ENCODE measurements around the gene PLA2G4D. TPM values are rescaled to one million over a fixed set of nuclear protein-coding genes. Genes with fewer than 3 reads are reported as not detected.

The PLA2G4D gene
- polyA plus RNA-seq (2013, experiment 1 of 2), result 0.11 TPM
- polyA plus RNA-seq (2013, experiment 2 of 2), result not detected

GRCh38 chr15:42094512-42094963 lies at the start of gene PLA2G4D:
Gene PLA2G4D (minus strand): TSS chr15:42094562. CDS start chr15:42094459, 103 bp downstream.
- Histone ChIP-seq H3K4me3 (ENCODE audit: extremely low read depth, insufficient read depth, low read length, poor library complexity, severe bottlenecking) (no peak within 1 kb of the TSS), H3K4me1 (ENCODE audit: control insufficient read depth, insufficient read depth, low read length, poor library complexity, severe bottlenecking) (peaks cover 14% of the 10 kb centered on the region)
- WGBS, 2 experiments (ENCODE audit: insufficient coverage in 2 of 2), result 85 to 94% methylated on average over 4 to 5 of the region's 6 CpGs

GRCh38 chr15:42143356-42143755 lies 49.0 kb upstream of the PLA2G4D start:
- WGBS, 2 experiments (ENCODE audit: insufficient coverage in 2 of 2), result 89 to 92% methylated on average over 3 of the region's 4 CpGs
- Histone ChIP-seq H3K27ac (ENCODE audit: low read depth, low read length, severe bottlenecking) (no peak overlapping the region), H3K36me3 (ENCODE audit: control insufficient read depth, insufficient read depth, low read length) (no peaks in the 10 kb centered on the region), H3K4me3 (ENCODE audit: extremely low read depth, insufficient read depth, low read length, poor library complexity, severe bottlenecking) (no peak overlapping the region), H3K9me3 (ENCODE audit: control insufficient read depth, low read length) (peaks cover 6% of the 10 kb centered on the region), H3K4me1 (ENCODE audit: control insufficient read depth, insufficient read depth, low read length, poor library complexity, severe bottlenecking) (no peaks in the 10 kb centered on the region)

More at GRCh38 chr15:42094512-42094963, at the start of gene PLA2G4D:
- no peaks in the 10 kb centered on the region for H3K9me3 ChIP-seq (ENCODE audit: control insufficient read depth, low read length)
- no peak within 1 kb of the TSS for H3K27ac ChIP-seq (ENCODE audit: low read depth, low read length, severe bottlenecking)
- no peaks in the 10 kb centered on the region for H3K36me3 ChIP-seq (ENCODE audit: control insufficient read depth, insufficient read depth, low read length)

GRCh38 chr15:42141795-42142667 lies 47.7 kb upstream of the PLA2G4D start:
- Histone ChIP-seq H3K36me3 (ENCODE audit: control insufficient read depth, insufficient read depth, low read length) (no peaks in the 10 kb centered on the region), H3K9me3 (ENCODE audit: control insufficient read depth, low read length) (peaks cover 6% of the 10 kb centered on the region), H3K27ac (ENCODE audit: low read depth, low read length, severe bottlenecking) (no peak overlapping the region), H3K4me3 (ENCODE audit: extremely low read depth, insufficient read depth, low read length, poor library complexity, severe bottlenecking) (no peak overlapping the region), H3K4me1 (ENCODE audit: control insufficient read depth, insufficient read depth, low read length, poor library complexity, severe bottlenecking) (no peaks in the 10 kb centered on the region)
- WGBS, 2 experiments (ENCODE audit: insufficient coverage in 2 of 2), result 78 to 80% methylated on average over 12 to 20 of the region's 21 CpGs

GRCh38 chr15:42141246-42141645 lies 46.9 kb upstream of the PLA2G4D start:
- 86 to 100% methylated on average over 4 to 5 of the region's 7 CpGs for WGBS, 2 experiments (ENCODE audit: insufficient coverage in 2 of 2)
- no peak overlapping the region for H3K27ac ChIP-seq (ENCODE audit: low read depth, low read length, severe bottlenecking)
- no peaks in the 10 kb centered on the region for H3K36me3 ChIP-seq (ENCODE audit: control insufficient read depth, insufficient read depth, low read length)
- H3K4me1 ChIP-seq (ENCODE audit: control insufficient read depth, insufficient read depth, low read length, poor library complexity, severe bottlenecking), result no peaks in the 10 kb centered on the region
- H3K9me3 ChIP-seq (ENCODE audit: control insufficient read depth, low read length), result peaks cover 6% of the 10 kb centered on the region
- H3K4me3 ChIP-seq (ENCODE audit: extremely low read depth, insufficient read depth, low read length, poor library complexity, severe bottlenecking), result no peak overlapping the region

GRCh38 chr15:42140383-42141070 lies 46.2 kb upstream of the PLA2G4D start:
- H3K9me3 ChIP-seq (ENCODE audit: control insufficient read depth, low read length), result peaks cover 6% of the 10 kb centered on the region
- no peaks in the 10 kb centered on the region for H3K36me3 ChIP-seq (ENCODE audit: control insufficient read depth, insufficient read depth, low read length)
- no peak overlapping the region for H3K4me3 ChIP-seq (ENCODE audit: extremely low read depth, insufficient read depth, low read length, poor library complexity, severe bottlenecking)
- 76 to 88% methylated on average over 6 of the region's 8 CpGs for WGBS, 2 experiments (ENCODE audit: insufficient coverage in 2 of 2)
- H3K4me1 ChIP-seq (ENCODE audit: control insufficient read depth, insufficient read depth, low read length, poor library complexity, severe bottlenecking), result no peaks in the 10 kb centered on the region
- H3K27ac ChIP-seq (ENCODE audit: low read depth, low read length, severe bottlenecking), result no peak overlapping the region

- no peaks in the 10 kb centered on the region for H3K4me1 ChIP-seq (ENCODE audit: control insufficient read depth, insufficient read depth, low read length, poor library complexity, severe bottlenecking)
- peaks cover 6% of the 10 kb centered on the region for H3K9me3 ChIP-seq (ENCODE audit: control insufficient read depth, low read length)
- no peak overlapping the region for H3K4me3 ChIP-seq (ENCODE audit: extremely low read depth, insufficient read depth, low read length, poor library complexity, severe bottlenecking)
- 85 to 90% methylated on average over 5 to 6 of the region's 6 CpGs for WGBS, 2 experiments (ENCODE audit: insufficient coverage in 2 of 2)
- no peaks in the 10 kb centered on the region for H3K36me3 ChIP-seq (ENCODE audit: control insufficient read depth, insufficient read depth, low read length)
- H3K27ac ChIP-seq (ENCODE audit: low read depth, low read length, severe bottlenecking), result no peak overlapping the region
Observed at GRCh38 chr15:42139596-42139995, 45.2 kb upstream of the PLA2G4D start.

GRCh38 chr15:42138968-42139386 lies 44.6 kb upstream of the PLA2G4D start:
- no peak overlapping the region for H3K4me3 ChIP-seq (ENCODE audit: extremely low read depth, insufficient read depth, low read length, poor library complexity, severe bottlenecking)
- peaks cover 6% of the 10 kb centered on the region for H3K9me3 ChIP-seq (ENCODE audit: control insufficient read depth, low read length)
- 74 to 94% methylated on average over 3 of the region's 3 CpGs for WGBS, 2 experiments (ENCODE audit: insufficient coverage in 2 of 2)
- H3K27ac ChIP-seq (ENCODE audit: low read depth, low read length, severe bottlenecking), result no peak overlapping the region
- H3K36me3 ChIP-seq (ENCODE audit: control insufficient read depth, insufficient read depth, low read length), result no peaks in the 10 kb centered on the region
- no peaks in the 10 kb centered on the region for H3K4me1 ChIP-seq (ENCODE audit: control insufficient read depth, insufficient read depth, low read length, poor library complexity, severe bottlenecking)

GRCh38 chr15:42138411-42138810 lies 44.0 kb upstream of the PLA2G4D start:
- 61 to 84% methylated on average over 4 of the region's 4 CpGs for WGBS, 2 experiments (ENCODE audit: insufficient coverage in 2 of 2)
- Histone ChIP-seq H3K4me1 (ENCODE audit: control insufficient read depth, insufficient read depth, low read length, poor library complexity, severe bottlenecking) (no peaks in the 10 kb centered on the region), H3K36me3 (ENCODE audit: control insufficient read depth, insufficient read depth, low read length) (no peaks in the 10 kb centered on the region), H3K4me3 (ENCODE audit: extremely low read depth, insufficient read depth, low read length, poor library complexity, severe bottlenecking) (no peak overlapping the region), H3K27ac (ENCODE audit: low read depth, low read length, severe bottlenecking) (no peak overlapping the region), H3K9me3 (ENCODE audit: control insufficient read depth, low read length) (peaks cover 6% of the 10 kb centered on the region)

- no peaks in the 10 kb centered on the region for H3K36me3 ChIP-seq (ENCODE audit: control insufficient read depth, insufficient read depth, low read length)
- H3K4me3 ChIP-seq (ENCODE audit: extremely low read depth, insufficient read depth, low read length, poor library complexity, severe bottlenecking), result no peak overlapping the region
- H3K9me3 ChIP-seq (ENCODE audit: control insufficient read depth, low read length), result peaks cover 6% of the 10 kb centered on the region
- H3K27ac ChIP-seq (ENCODE audit: low read depth, low read length, severe bottlenecking), result no peak overlapping the region
- no peaks in the 10 kb centered on the region for H3K4me1 ChIP-seq (ENCODE audit: control insufficient read depth, insufficient read depth, low read length, poor library complexity, severe bottlenecking)
- 62 to 68% methylated on average over 6 to 7 of the region's 11 CpGs for WGBS, 2 experiments (ENCODE audit: insufficient coverage in 2 of 2)
Observed at GRCh38 chr15:42137461-42138261, 43.3 kb upstream of the PLA2G4D start.

- H3K9me3 ChIP-seq (ENCODE audit: control insufficient read depth, low read length), result peaks cover 6% of the 10 kb centered on the region
- 87 to 96% methylated on average over 6 of the region's 11 CpGs for WGBS, 2 experiments (ENCODE audit: insufficient coverage in 2 of 2)
- no peaks in the 10 kb centered on the region for H3K4me1 ChIP-seq (ENCODE audit: control insufficient read depth, insufficient read depth, low read length, poor library complexity, severe bottlenecking)
- H3K4me3 ChIP-seq (ENCODE audit: extremely low read depth, insufficient read depth, low read length, poor library complexity, severe bottlenecking), result no peak overlapping the region
- no peak overlapping the region for H3K27ac ChIP-seq (ENCODE audit: low read depth, low read length, severe bottlenecking)
- no peaks in the 10 kb centered on the region for H3K36me3 ChIP-seq (ENCODE audit: control insufficient read depth, insufficient read depth, low read length)
Observed at GRCh38 chr15:42136513-42136912, 42.2 kb upstream of the PLA2G4D start.

All from mesodermal cell (in vitro differentiated cells).